D721Med (cell line): ENCODE data around the gene TMEM117.

Source experiments
- DNase-seq: peaks from one replicate; pipeline ENCODE4 v3.0.0; 2011; ENCODE audit warnings: low spot score; ENCODE audit not compliant: insufficient read length
- FAIRE-seq: peaks from 2 replicates; lab custom pipeline; 2011; peaks lifted over from hg19 to GRCh38; lab: Jason Lieb, UNC
- CTCF ChIP-seq: IDR thresholded peaks from 2 replicates; pipeline ENCODE4 v1.5.1; 2012; ENCODE audit warnings: mild to moderate bottlenecking, control low read depth; ENCODE audit not compliant: insufficient read depth; ENCODE audit errors: missing control alignments

Gene TMEM117

GRCh38 chr12:43872396-43872795 is 36.5 kb downstream of the TMEM117 start:
- DNase-seq (no peak), FAIRE-seq (no peak)
- TF ChIP-seq CTCF: no peak

- DNase-seq: no peak
- no peak for FAIRE-seq
- no peak for TF ChIP-seq CTCF
These were observed 42.2 kb downstream of the TMEM117 start for GRCh38 chr12:43878050-43878449.

- no peak for FAIRE-seq
- TF ChIP-seq CTCF: no peak
- DNase-seq: no peak
These were observed 44.7 kb downstream of the TMEM117 start for GRCh38 chr12:43880547-43880946.

- no peak for DNase-seq
- peak; percentile 44 for FAIRE-seq
- peak; percentile 97 for TF ChIP-seq CTCF
These were observed 46.8 kb downstream of the TMEM117 start for GRCh38 chr12:43882578-43883178.

GRCh38 chr12:43883311-43883710 is 47.4 kb downstream of the TMEM117 start:
- FAIRE-seq (no peak), DNase-seq (no peak)
- no peak for TF ChIP-seq CTCF

- no peak for FAIRE-seq
These were observed 47.9 kb downstream of the TMEM117 start for GRCh38 chr12:43883748-43884147.

More at GRCh38 chr12:43883748-43884147, 47.9 kb downstream of the TMEM117 start:
- TF ChIP-seq CTCF: no peak
- DNase-seq: no peak
